K562 (cell line): ENCODE measurements around the gene IL27RA. TPM values are rescaled to one million over a fixed set of nuclear protein-coding genes. Genes with fewer than 3 reads are reported as not detected.

Experiments used
- CXXC5 ChIP-seq: fragments of 250-450 bp; sonication (Bioruptor Pico); IDR thresholded peaks from 2 replicates; pipeline ENCODE4 v1.8.0; 2022; ENCODE audit warnings: inconsistent platforms, mild to moderate bottlenecking, moderate library complexity
- ELF2 ChIP-seq: fragments of 250-450 bp; sonication (Bioruptor Pico); IDR thresholded peaks from 2 replicates; pipeline ENCODE4 v1.5.0; 2021; ENCODE audit warnings: mild to moderate bottlenecking
- ELK3 ChIP-seq: fragments of 450-650 bp; formaldehyde crosslinking; IDR thresholded peaks from 2 replicates; pipeline ENCODE4 v1.4.0; 2020; ENCODE audit warnings: mild to moderate bottlenecking
- FIP1L1 ChIP-seq: fragments of 200-400 bp; formaldehyde crosslinking; IDR thresholded peaks from 2 replicates; pipeline ENCODE4 v1.6.1; 2018; ENCODE audit warnings: mild to moderate bottlenecking, low read depth, low read length; ENCODE audit not compliant: poor library complexity, severe bottlenecking
- HDGF ChIP-seq: fragments of 450-650 bp; IDR thresholded peaks from 2 replicates; pipeline ENCODE4 v1.6.1; 2016
- KDM5B ChIP-seq: fragments of 200-600 bp; sonication (generic); IDR thresholded peaks from 2 replicates; pipeline ENCODE4 v1.6.1; 2012; ENCODE audit warnings: low read depth, mild to moderate bottlenecking, moderate library complexity, low read length, control low read depth, inconsistent platforms; ENCODE audit not compliant: insufficient replicate concordance
- PHTF2 ChIP-seq: fragments of 250-450 bp; sonication (Bioruptor Pico); IDR thresholded peaks from 2 replicates; pipeline ENCODE4 v1.5.0; 2021; ENCODE audit warnings: mild to moderate bottlenecking
- PRMT5 ChIP-seq: sonication (generic); formaldehyde crosslinking; IDR thresholded peaks from 2 replicates; pipeline ENCODE4 v1.5.0; 2020; ENCODE audit warnings: missing genetic modification reagents
- RBM39 ChIP-seq: fragments of 200-400 bp; formaldehyde crosslinking; optimal IDR thresholded peaks from 2 replicates; pipeline ENCODE3; 2018; ENCODE audit warnings: low read depth, low read length
- SMARCC2 ChIP-seq: fragments of 450-650 bp; IDR thresholded peaks from 2 replicates; pipeline ENCODE4 v1.6.1; 2017; ENCODE audit warnings: antibody characterized with exemption, moderate library complexity, mild to moderate bottlenecking, low read depth
- SRSF1 ChIP-seq: fragments of 200-400 bp; formaldehyde crosslinking; IDR thresholded peaks from 2 replicates; pipeline ENCODE4 v1.6.1; 2017; ENCODE audit warnings: mild to moderate bottlenecking, low read depth, low read length, moderate library complexity
- TAF7 ChIP-seq: fragments of 450-650 bp; IDR thresholded peaks from 2 replicates; pipeline ENCODE4 v1.6.1; 2016; ENCODE audit warnings: missing genetic modification characterization, missing compliant biosample characterization
- ZC3H4 ChIP-seq: sonication (generic); formaldehyde crosslinking; IDR thresholded peaks from 2 replicates; pipeline ENCODE4 v1.9.0; 2021; ENCODE audit warnings: missing genetic modification reagents, borderline replicate concordance
- ZC3H8 ChIP-seq: fragments of 450-650 bp; IDR thresholded peaks from 2 replicates; pipeline ENCODE4 v1.6.1; 2017
- ZNF174 ChIP-seq: fragments of 250-450 bp; sonication (Bioruptor Pico); IDR thresholded peaks from 2 replicates; pipeline ENCODE4 v1.4.0; 2020; ENCODE audit warnings: mild to moderate bottlenecking
- ZNF263 ChIP-seq: sonication (generic); formaldehyde crosslinking; IDR thresholded peaks from 2 replicates; pipeline ENCODE4 v1.8.0; 2022; ENCODE audit warnings: mild to moderate bottlenecking, missing genetic modification reagents, borderline replicate concordance
- ZNF408 ChIP-seq: fragments of 250-450 bp; sonication (Bioruptor Pico); IDR thresholded peaks from 2 replicates; pipeline ENCODE4 v1.4.0; 2020; ENCODE audit warnings: low read depth, mild to moderate bottlenecking, moderate library complexity
- ZNF436 ChIP-seq: fragments of 250-450, 450-650 bp; sonication (Bioruptor Pico); formaldehyde crosslinking; IDR thresholded peaks from 2 replicates; pipeline ENCODE4 v1.7.0; 2020; ENCODE audit warnings: mild to moderate bottlenecking
- ZNF639 ChIP-seq, 2 experiments: fragments of 200-800 bp in 1 of 2; sonication (Bioruptor generic) in 1 of 2; sonication (generic) in 1 of 2; formaldehyde crosslinking in 1 of 2; IDR thresholded peaks in 1 of 2; conservative IDR thresholded peaks in 1 of 2; 2 replicates each; pipeline versions ENCODE4 v1.5.0 to v1.6.1; 2016 to 2020; ENCODE audit warnings: missing compliant biosample characterization in 1 of 2, missing genetic modification characterization in 1 of 2, missing genetic modification reagents in 1 of 2
- polyA plus RNA-seq, 8 experiments: library from polyadenylated mRNA; depleted of rRNA in 4 of 8; stranded (reverse) in 5 of 8; unstranded in 3 of 8; fragments of >200 nt; fragmentation: Nextera tagmentation in 2 of 8; fragmentation: Illumina TruSeq in 1 of 8; extraction: Ambion mirVana in 2 of 8; extraction: Trizol in 1 of 8; gene quantifications; 2 replicates each; pipeline versions ENCODE4 v1.2.1 to v1.2.3, GENCODE V29; 2011 to 2014; ENCODE audit warnings: inconsistent platforms in 1 of 8, missing spikeins in 1 of 8
- total RNA-seq, 7 experiments: library from RNA; depleted of rRNA in 6 of 7; stranded (reverse); fragments of >200 nt in 6 of 7; fragmentation: Illumina TruSeq in 2 of 7; extraction: Trizol in 2 of 7; gene quantifications; 2 replicates each; pipeline versions ENCODE4 v1.2.1 to v1.2.3, GENCODE V29; 2011 to 2021; ENCODE audit warnings: low replicate concordance in 1 of 7
- TF ChIP-seq, protein P1 (sequence below): IDR thresholded peaks from 2 replicates; pipeline ENCODE4 v1.6.1; 2011; ENCODE audit warnings: borderline replicate concordance, low read depth, mild to moderate bottlenecking, moderate library complexity, low read length; ENCODE audit not compliant: insufficient read depth, poor library complexity, severe bottlenecking
- TF ChIP-seq, protein P2 (sequence below): sonication (generic); formaldehyde crosslinking; IDR thresholded peaks from 2 replicates; pipeline ENCODE4 v1.8.0; 2022; ENCODE audit warnings: missing genetic modification reagents, mild to moderate bottlenecking, borderline replicate concordance
- TF ChIP-seq, protein P3 (sequence below): sonication (generic); formaldehyde crosslinking; IDR thresholded peaks from 2 replicates; pipeline ENCODE4 v1.8.1; 2022; ENCODE audit warnings: missing genetic modification reagents

IL27RA gene
- total and polyA plus RNA-seq, 9 of the 15 experiments (the other 6 are each of a cell fraction or from before 2014, with no cell fraction given), result 1.9 to 15.9 (median 12.0) TPM

- TF ChIP-seq, protein P1, sequence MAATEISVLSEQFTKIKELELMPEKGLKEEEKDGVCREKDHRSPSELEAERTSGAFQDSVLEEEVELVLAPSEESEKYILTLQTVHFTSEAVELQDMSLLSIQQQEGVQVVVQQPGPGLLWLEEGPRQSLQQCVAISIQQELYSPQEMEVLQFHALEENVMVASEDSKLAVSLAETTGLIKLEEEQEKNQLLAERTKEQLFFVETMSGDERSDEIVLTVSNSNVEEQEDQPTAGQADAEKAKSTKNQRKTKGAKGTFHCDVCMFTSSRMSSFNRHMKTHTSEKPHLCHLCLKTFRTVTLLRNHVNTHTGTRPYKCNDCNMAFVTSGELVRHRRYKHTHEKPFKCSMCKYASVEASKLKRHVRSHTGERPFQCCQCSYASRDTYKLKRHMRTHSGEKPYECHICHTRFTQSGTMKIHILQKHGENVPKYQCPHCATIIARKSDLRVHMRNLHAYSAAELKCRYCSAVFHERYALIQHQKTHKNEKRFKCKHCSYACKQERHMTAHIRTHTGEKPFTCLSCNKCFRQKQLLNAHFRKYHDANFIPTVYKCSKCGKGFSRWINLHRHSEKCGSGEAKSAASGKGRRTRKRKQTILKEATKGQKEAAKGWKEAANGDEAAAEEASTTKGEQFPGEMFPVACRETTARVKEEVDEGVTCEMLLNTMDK, result peak; percentile 64
- peak; percentile 28; the same call in 1 of the 2 replicates for TF ChIP-seq ELF2
- no peak for TF ChIP-seq ZNF263
- no peak for TF ChIP-seq PRMT5 (CRISPR knock-in tag)
- no peak for TF ChIP-seq RBM39
- no peak for TF ChIP-seq ZC3H4 (CRISPR knock-in tag)
- no peak for TF ChIP-seq ZNF174 (CRISPR knock-in tag)
- TF ChIP-seq KDM5B, result peak; percentile 14
- peak in 1 of 2 experiments; percentile 94; a peak in 2 of 4 replicates for TF ChIP-seq ZNF639 (CRISPR knock-in tag; conservative IDR thresholded peaks at IDR 0.05 in 1 of 2, IDR thresholded peaks at IDR 0.05 in 1 of 2)
- TF ChIP-seq, protein P2, sequence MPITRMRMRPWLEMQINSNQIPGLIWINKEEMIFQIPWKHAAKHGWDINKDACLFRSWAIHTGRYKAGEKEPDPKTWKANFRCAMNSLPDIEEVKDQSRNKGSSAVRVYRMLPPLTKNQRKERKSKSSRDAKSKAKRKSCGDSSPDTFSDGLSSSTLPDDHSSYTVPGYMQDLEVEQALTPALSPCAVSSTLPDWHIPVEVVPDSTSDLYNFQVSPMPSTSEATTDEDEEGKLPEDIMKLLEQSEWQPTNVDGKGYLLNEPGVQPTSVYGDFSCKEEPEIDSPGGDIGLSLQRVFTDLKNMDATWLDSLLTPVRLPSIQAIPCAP, result no peak
- no peak for TF ChIP-seq PHTF2 (CRISPR knock-in tag)
- no peak for TF ChIP-seq SMARCC2
- TF ChIP-seq ZNF408 (CRISPR knock-in tag), result no peak
- no peak for TF ChIP-seq SRSF1
- TF ChIP-seq CXXC5 (CRISPR knock-in tag), result peak; percentile 92
- no peak for TF ChIP-seq FIP1L1
- no peak for TF ChIP-seq HDGF
- TF ChIP-seq ZC3H8, result no peak
- no peak for TF ChIP-seq TAF7
- no peak for TF ChIP-seq ELK3 (CRISPR knock-in tag)
- no peak for TF ChIP-seq ZNF436
- TF ChIP-seq, protein P3, sequence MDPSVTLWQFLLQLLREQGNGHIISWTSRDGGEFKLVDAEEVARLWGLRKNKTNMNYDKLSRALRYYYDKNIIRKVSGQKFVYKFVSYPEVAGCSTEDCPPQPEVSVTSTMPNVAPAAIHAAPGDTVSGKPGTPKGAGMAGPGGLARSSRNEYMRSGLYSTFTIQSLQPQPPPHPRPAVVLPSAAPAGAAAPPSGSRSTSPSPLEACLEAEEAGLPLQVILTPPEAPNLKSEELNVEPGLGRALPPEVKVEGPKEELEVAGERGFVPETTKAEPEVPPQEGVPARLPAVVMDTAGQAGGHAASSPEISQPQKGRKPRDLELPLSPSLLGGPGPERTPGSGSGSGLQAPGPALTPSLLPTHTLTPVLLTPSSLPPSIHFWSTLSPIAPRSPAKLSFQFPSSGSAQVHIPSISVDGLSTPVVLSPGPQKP (CRISPR knock-in tag), result no peak
Observed at GRCh38 chr19:14073261-14073924, 41.8 kb downstream of the IL27RA start (continued).
